ENCODE data around the gene GPATCH1.
A peak's percentile ranks its signal among the peaks of the same experiment; 100 is the strongest.

Gene GPATCH1

GRCh38 chr19:33129901-33130300 lies 48.9 kb downstream of the GPATCH1 start:
- H3K36me3 ChIP-seq (ENCODE audit: insufficient read depth, low read length): peaks cover 17% of the 10 kb centered on the region; the same call in 1 of the 2 replicates
- no peaks in the 10 kb centered on the region for H3K27me3 ChIP-seq (ENCODE audit: insufficient read depth, low read length, poor library complexity, severe bottlenecking)
- TF ChIP-seq CTCF (conservative IDR thresholded peaks at IDR 0.05; ENCODE audit: low read length) (no peak), EZH2phosphoT487 (IDR thresholded peaks at IDR 0.05; ENCODE audit: borderline replicate concordance) (no peak)
- H4K20me1 ChIP-seq (ENCODE audit: insufficient read depth, low read length, poor library complexity, severe bottlenecking): no peaks in the 10 kb centered on the region
- no peaks in the 10 kb centered on the region for H3K9me3 ChIP-seq (ENCODE audit: insufficient read depth, low read depth, low read length)
- no peaks in the 10 kb centered on the region for H3K79me2 ChIP-seq (ENCODE audit: insufficient read depth, low read length)
- H3K9ac ChIP-seq (ENCODE audit: low read depth, low read length, poor library complexity, severe bottlenecking): no peak overlapping the region
- no peaks in the 10 kb centered on the region for H3K4me1 ChIP-seq (ENCODE audit: insufficient read depth, low read length, poor library complexity, severe bottlenecking)
- H3K9me2 ChIP-seq (replicated peaks; ENCODE audit: low read depth, low read length): no peaks in the 10 kb centered on the region
- H2AFZ ChIP-seq (ENCODE audit: low read length): no peak overlapping the region
- no peak overlapping the region for H3K4me3 ChIP-seq (ENCODE audit: low read length, poor library complexity, severe bottlenecking)
- H3K4me2 ChIP-seq (ENCODE audit: low read depth, low read length, poor library complexity, severe bottlenecking): no peak overlapping the region
- no peaks in the 10 kb centered on the region for H3F3A ChIP-seq (ENCODE audit: low read depth)

GRCh38 chr19:33130433-33130832 lies 49.5 kb downstream of the GPATCH1 start:
- no peak overlapping the region for H2AFZ ChIP-seq (ENCODE audit: low read length)
- H3K9me2 ChIP-seq (replicated peaks; ENCODE audit: low read depth, low read length): no peaks in the 10 kb centered on the region
- no peaks in the 10 kb centered on the region for H3K9me3 ChIP-seq (ENCODE audit: insufficient read depth, low read depth, low read length)
- no peak overlapping the region for H3K9ac ChIP-seq (ENCODE audit: low read depth, low read length, poor library complexity, severe bottlenecking)
- H3K4me3 ChIP-seq (ENCODE audit: low read length, poor library complexity, severe bottlenecking): no peak overlapping the region
- H3K36me3 ChIP-seq (ENCODE audit: insufficient read depth, low read length): peaks cover 17% of the 10 kb centered on the region; the same call in 1 of the 2 replicates
- no peaks in the 10 kb centered on the region for H3K4me1 ChIP-seq (ENCODE audit: insufficient read depth, low read length, poor library complexity, severe bottlenecking)
- H3F3A ChIP-seq (ENCODE audit: low read depth): no peaks in the 10 kb centered on the region
- TF ChIP-seq EZH2phosphoT487 (IDR thresholded peaks at IDR 0.05; ENCODE audit: borderline replicate concordance): no peak
- no peak for TF ChIP-seq CTCF (conservative IDR thresholded peaks at IDR 0.05; ENCODE audit: low read length)
- H3K79me2 ChIP-seq (ENCODE audit: insufficient read depth, low read length): no peaks in the 10 kb centered on the region
- no peaks in the 10 kb centered on the region for H4K20me1 ChIP-seq (ENCODE audit: insufficient read depth, low read length, poor library complexity, severe bottlenecking)
- H3K4me2 ChIP-seq (ENCODE audit: low read depth, low read length, poor library complexity, severe bottlenecking): no peak overlapping the region
- no peaks in the 10 kb centered on the region for H3K27me3 ChIP-seq (ENCODE audit: insufficient read depth, low read length, poor library complexity, severe bottlenecking)

GRCh38 chr19:33132021-33132420 lies 51.0 kb downstream of the GPATCH1 start, which contains the start of gene WDR88:
Gene WDR88, plus strand, starts transcription at chr19:33132114. Its CDS starts 56 bp downstream, at chr19:33132170.
- Histone ChIP-seq H3K4me1 (ENCODE audit: insufficient read depth, low read length, poor library complexity, severe bottlenecking) (no peaks in the 10 kb centered on the region), H2AFZ (ENCODE audit: low read length) (no peak within 1 kb of the TSS), H3K79me2 (ENCODE audit: insufficient read depth, low read length) (no peaks in the 10 kb centered on the region), H3K27me3 (ENCODE audit: insufficient read depth, low read length, poor library complexity, severe bottlenecking) (no peaks in the 10 kb centered on the region), H3K9me2 (replicated peaks; ENCODE audit: low read depth, low read length) (no peaks in the 10 kb centered on the region), H4K20me1 (ENCODE audit: insufficient read depth, low read length, poor library complexity, severe bottlenecking) (no peaks in the 10 kb centered on the region), H3K36me3 (ENCODE audit: insufficient read depth, low read length) (peaks cover 8% of the 10 kb centered on the region; the same call in 1 of the 2 replicates), H3F3A (ENCODE audit: low read depth) (no peaks in the 10 kb centered on the region), H3K4me2 (ENCODE audit: low read depth, low read length, poor library complexity, severe bottlenecking) (no peak within 1 kb of the TSS), H3K9me3 (ENCODE audit: insufficient read depth, low read depth, low read length) (no peaks in the 10 kb centered on the region), H3K4me3 (ENCODE audit: low read length, poor library complexity, severe bottlenecking) (no peak within 1 kb of the TSS), H3K9ac (ENCODE audit: low read depth, low read length, poor library complexity, severe bottlenecking) (no peak within 1 kb of the TSS)
- TF ChIP-seq EZH2phosphoT487 (IDR thresholded peaks at IDR 0.05; ENCODE audit: borderline replicate concordance): no peak

GRCh38 chr19:33132425-33132824 lies 51.4 kb downstream of the GPATCH1 start:
- no peaks in the 10 kb centered on the region for H3K79me2 ChIP-seq (ENCODE audit: insufficient read depth, low read length)
- no peaks in the 10 kb centered on the region for H3K27me3 ChIP-seq (ENCODE audit: insufficient read depth, low read length, poor library complexity, severe bottlenecking)
- no peaks in the 10 kb centered on the region for H3K9me2 ChIP-seq (replicated peaks; ENCODE audit: low read depth, low read length)
- H3K4me3 ChIP-seq (ENCODE audit: low read length, poor library complexity, severe bottlenecking): no peak overlapping the region
- no peak overlapping the region for H2AFZ ChIP-seq (ENCODE audit: low read length)
- no peaks in the 10 kb centered on the region for H4K20me1 ChIP-seq (ENCODE audit: insufficient read depth, low read length, poor library complexity, severe bottlenecking)
- no peak overlapping the region for H3K4me2 ChIP-seq (ENCODE audit: low read depth, low read length, poor library complexity, severe bottlenecking)
- H3K4me1 ChIP-seq (ENCODE audit: insufficient read depth, low read length, poor library complexity, severe bottlenecking): no peaks in the 10 kb centered on the region
- H3K36me3 ChIP-seq (ENCODE audit: insufficient read depth, low read length): peaks cover 7% of the 10 kb centered on the region; the same call in 1 of the 2 replicates
- H3K9ac ChIP-seq (ENCODE audit: low read depth, low read length, poor library complexity, severe bottlenecking): no peak overlapping the region
- no peaks in the 10 kb centered on the region for H3F3A ChIP-seq (ENCODE audit: low read depth)
- no peak for TF ChIP-seq EZH2phosphoT487 (IDR thresholded peaks at IDR 0.05; ENCODE audit: borderline replicate concordance)
- TF ChIP-seq CTCF (conservative IDR thresholded peaks at IDR 0.05; ENCODE audit: low read length): peak; percentile 48
- no peaks in the 10 kb centered on the region for H3K9me3 ChIP-seq (ENCODE audit: insufficient read depth, low read depth, low read length)

Data from Loucy (cell line).